H1 (cell line): Measurements from ENCODE around the gene DNAJB6. TPM values are rescaled to one million over a fixed set of nuclear protein-coding genes. Genes with fewer than 3 reads are reported as not detected.
A peak's percentile ranks its signal among the peaks of the same experiment; 100 is the strongest.

ENCODE experiments used
- CTCF ChIA-PET: fragments of 300-600 bp; sonication (Branson Sonifier 250); formaldehyde crosslinking; loops from one replicate; lab custom pipeline; 2021; ENCODE audit not compliant: partially characterized antibody; lab: Charles Lee
- POLR2A ChIA-PET: fragments of 300-600 bp; sonication (Branson Sonifier 250); formaldehyde crosslinking; loops from one replicate; lab custom pipeline; 2021; ENCODE audit warnings: inconsistent platforms; ENCODE audit not compliant: partially characterized antibody; lab: Charles Lee
- DNase-seq, 2 experiments: peaks; one replicate each; pipeline versions ENCODE4 v3.0.0 to v3.0.0-alpha.2; 2010 to 2022; ENCODE audit warnings: low spot score in 2 of 2, low read depth in 1 of 2, mixed read lengths in 1 of 2
- FAIRE-seq: peaks from 2 replicates; lab custom pipeline; 2011; peaks lifted over from hg19 to GRCh38; lab: Jason Lieb, UNC
- H2AFZ ChIP-seq: 2 replicates; pipeline ENCODE4 v1.8.1; 2012; ENCODE audit warnings: low read length, inconsistent platforms
- H2AK5ac ChIP-seq: 2 replicates; pipeline ENCODE4 v1.6.1; 2013; ENCODE audit warnings: low read depth, low read length
- H2BK120ac ChIP-seq: replicated peaks from 2 replicates; pipeline ENCODE3; 2013; ENCODE audit warnings: low read depth, low read length, inconsistent platforms
- H2BK12ac ChIP-seq: 2 replicates; pipeline ENCODE4 v1.6.1; 2013; ENCODE audit warnings: low read depth, low read length
- H2BK15ac ChIP-seq: 2 replicates; pipeline ENCODE4 v1.6.1; 2013; ENCODE audit warnings: low read length
- H2BK20ac ChIP-seq: 2 replicates; pipeline ENCODE4 v1.6.1; 2013; ENCODE audit warnings: low read length
- H2BK5ac ChIP-seq: 2 replicates; pipeline ENCODE4 v1.6.1; 2013; ENCODE audit warnings: low read depth, low read length
- H3K14ac ChIP-seq: 2 replicates; pipeline ENCODE4 v1.6.1; 2013; ENCODE audit warnings: inconsistent platforms; ENCODE audit not compliant: insufficient read length
- H3K18ac ChIP-seq: 2 replicates; pipeline ENCODE4 v1.6.1; 2013; ENCODE audit warnings: low read length; ENCODE audit errors: extremely low read depth
- H3K23ac ChIP-seq: 2 replicates; pipeline ENCODE4 v1.6.1; 2013; ENCODE audit warnings: inconsistent platforms; ENCODE audit not compliant: insufficient read length
- H3K23me2 ChIP-seq: 2 replicates; pipeline ENCODE4 v1.6.1; 2013; ENCODE audit warnings: low read depth, low read length
- H3K27ac ChIP-seq: 2 replicates; pipeline ENCODE4 v1.6.1; 2011; ENCODE audit warnings: low read depth, low read length, inconsistent platforms
- H3K27me3 ChIP-seq, 4 experiments: replicated peaks in 1 of 4; 1 replicate in 1 of 4; 2 replicates in 3 of 4; pipeline versions ENCODE4 v1.6.1 to v1.8.1; 2011 to 2013; ENCODE audit warnings: low read length in 3 of 4, mild to moderate bottlenecking in 3 of 4, inconsistent platforms in 2 of 4, mixed read lengths in 2 of 4, moderate library complexity in 1 of 4; ENCODE audit not compliant: control insufficient read depth in 3 of 4, insufficient read depth in 3 of 4; ENCODE audit errors: extremely low read depth in 1 of 4
- H3K36me3 ChIP-seq, 4 experiments: 2 replicates each; pipeline versions ENCODE4 v1.6.1 to v1.8.1; 2011 to 2013; ENCODE audit warnings: mild to moderate bottlenecking in 4 of 4, low read length in 3 of 4, moderate library complexity in 2 of 4, control low read depth in 1 of 4, inconsistent platforms in 1 of 4; ENCODE audit not compliant: insufficient read depth in 4 of 4, control insufficient read depth in 2 of 4
- H3K4ac ChIP-seq: replicated peaks from 2 replicates; pipeline ENCODE3; 2013; ENCODE audit warnings: low read length, low read depth, mixed read lengths, inconsistent platforms; ENCODE audit not compliant: insufficient read length
- H3K4me1 ChIP-seq, 4 experiments: replicated peaks in 1 of 4; 1 replicate in 1 of 4; 2 replicates in 3 of 4; pipeline versions ENCODE4 v1.6.1 to v1.8.1; 2011 to 2013; ENCODE audit warnings: low read length in 3 of 4, inconsistent platforms in 2 of 4, mixed read lengths in 1 of 4; ENCODE audit not compliant: insufficient read depth in 4 of 4, control insufficient read depth in 3 of 4
- H3K4me2 ChIP-seq, 2 experiments: 2 replicates each; pipeline versions ENCODE4 v1.6.1 to v1.8.1; 2011 to 2013; ENCODE audit warnings: low read depth in 2 of 2, low read length in 2 of 2, control low read depth in 1 of 2, inconsistent platforms in 1 of 2, mild to moderate bottlenecking in 1 of 2; ENCODE audit not compliant: insufficient read depth in 1 of 2
- H3K4me3 ChIP-seq, 4 experiments: fragments of 200-600, 300-600 bp in 1 of 4; sonication (generic), shearing (Covaris generic), sonication (Bioruptor Twin) in 1 of 4; 2 replicates each; pipeline versions ENCODE4 v1.5.1 to v1.8.1; 2011 to 2016; ENCODE audit warnings: low read length in 4 of 4, low read depth in 3 of 4, control low read depth in 2 of 4, inconsistent platforms in 2 of 4, mild to moderate bottlenecking in 2 of 4, mixed read lengths in 1 of 4, moderate library complexity in 1 of 4; ENCODE audit not compliant: insufficient read depth in 2 of 4; ENCODE audit errors: extremely low read depth in 1 of 4
- H3K56ac ChIP-seq: replicated peaks from 2 replicates; pipeline ENCODE3; 2013; ENCODE audit warnings: low read depth, mild to moderate bottlenecking, mixed read lengths, low read length, inconsistent platforms; ENCODE audit not compliant: insufficient read length
- H3K79me1 ChIP-seq: 2 replicates; pipeline ENCODE4 v1.6.1; 2013; ENCODE audit warnings: low read depth, low read length, control low read depth
- H3K79me2 ChIP-seq, 2 experiments: 2 replicates each; pipeline versions ENCODE4 v1.6.1 to v1.8.1; 2012 to 2013; ENCODE audit warnings: low read length in 2 of 2, mild to moderate bottlenecking in 2 of 2, inconsistent platforms in 1 of 2; ENCODE audit not compliant: insufficient read depth in 2 of 2, control insufficient read depth in 1 of 2
- H3K9ac ChIP-seq, 4 experiments: replicated peaks in 1 of 4; 1 replicate in 1 of 4; 2 replicates in 3 of 4; pipeline versions ENCODE4 v1.6.1 to v1.8.1; 2011 to 2013; ENCODE audit warnings: low read depth in 3 of 4, low read length in 3 of 4, control low read depth in 2 of 4, mild to moderate bottlenecking in 2 of 4, moderate library complexity in 2 of 4, inconsistent platforms in 1 of 4; ENCODE audit errors: extremely low read depth in 1 of 4
- H3K9me3 ChIP-seq, 2 experiments: 2 replicates each; pipeline versions ENCODE4 v1.6.1 to v1.8.1; 2012 to 2013; ENCODE audit warnings: mild to moderate bottlenecking in 2 of 2, moderate library complexity in 2 of 2, control low read depth in 1 of 2, inconsistent platforms in 1 of 2, low read depth in 1 of 2, low read length in 1 of 2, mixed read lengths in 1 of 2; ENCODE audit not compliant: insufficient read depth in 2 of 2
- H4K20me1 ChIP-seq, 2 experiments: replicated peaks in 1 of 2; 2 replicates each; pipeline versions ENCODE3 to v1.8.1; 2011 to 2013; ENCODE audit warnings: inconsistent platforms in 2 of 2, low read length in 2 of 2, mild to moderate bottlenecking in 1 of 2; ENCODE audit not compliant: insufficient read depth in 2 of 2, control insufficient read depth in 1 of 2
- H4K5ac ChIP-seq: 2 replicates; pipeline ENCODE4 v1.6.1; 2013; ENCODE audit warnings: low read length, low read depth, mixed read lengths, inconsistent platforms; ENCODE audit not compliant: insufficient read length
- H4K8ac ChIP-seq: 2 replicates; pipeline ENCODE4 v1.8.0; 2013; ENCODE audit warnings: mild to moderate bottlenecking, moderate library complexity, low read length, inconsistent platforms; ENCODE audit not compliant: insufficient read depth; ENCODE audit errors: extremely low read depth
- H4K91ac ChIP-seq: replicated peaks from 2 replicates; pipeline ENCODE3; 2013; ENCODE audit warnings: low read length, mixed read lengths, inconsistent platforms; ENCODE audit not compliant: insufficient read length
- ATF2 ChIP-seq: IDR thresholded peaks from 2 replicates; pipeline ENCODE4 v1.6.1; 2012; ENCODE audit warnings: low read length, inconsistent platforms
- CHD1 ChIP-seq: IDR thresholded peaks from 2 replicates; pipeline ENCODE4 v1.6.1; 2012; ENCODE audit warnings: low read depth, low read length, improper control_type of control experiment
- KDM4A ChIP-seq: IDR thresholded peaks from one replicate; pipeline ENCODE4 v1.7.1; 2012; ENCODE audit warnings: low read depth, mild to moderate bottlenecking, moderate library complexity, low read length, inconsistent platforms; ENCODE audit not compliant: severe bottlenecking
- MAFK ChIP-seq: IDR thresholded peaks from 2 replicates; pipeline ENCODE4 v1.6.1; 2012; ENCODE audit warnings: low read depth, mild to moderate bottlenecking, improper control_type of control experiment, low read length
- POLR2A ChIP-seq, 2 experiments: IDR thresholded peaks; 1 replicate in 1 of 2; 2 replicates in 1 of 2; pipeline ENCODE4 v1.6.1; 2011; ENCODE audit warnings: low read depth in 2 of 2, low read length in 2 of 2, mild to moderate bottlenecking in 2 of 2; ENCODE audit errors: control extremely low read depth in 1 of 2
- POU5F1 ChIP-seq: IDR thresholded peaks from 2 replicates; pipeline ENCODE4 v1.6.1; 2011; ENCODE audit warnings: low read depth, mild to moderate bottlenecking, low read length, moderate library complexity
- RAD21 ChIP-seq, 2 experiments: IDR thresholded peaks in 1 of 2; conservative IDR thresholded peaks in 1 of 2; 2 replicates each; pipeline ENCODE4 v1.6.1; 2011; ENCODE audit warnings: low read depth in 2 of 2, low read length in 2 of 2, improper control_type of control experiment in 1 of 2, inconsistent platforms in 1 of 2, mild to moderate bottlenecking in 1 of 2, moderate library complexity in 1 of 2
- RNF2 ChIP-seq: fragments of 200-900, 300-1000 bp; sonication (generic); IDR thresholded peaks from 2 replicates; pipeline ENCODE4 v1.7.1; 2016; ENCODE audit warnings: borderline replicate concordance, low read depth, mild to moderate bottlenecking, antibody characterized with exemption, low read length; ENCODE audit not compliant: poor library complexity, severe bottlenecking; ENCODE audit errors: missing control alignments
- TAF1 ChIP-seq: IDR thresholded peaks from 2 replicates; pipeline ENCODE4 v1.6.1; 2011; ENCODE audit warnings: mild to moderate bottlenecking, low read depth, low read length
- TAF7 ChIP-seq: optimal IDR thresholded peaks from 2 replicates; pipeline ENCODE3; 2011; ENCODE audit warnings: low read depth, mild to moderate bottlenecking, inconsistent platforms, low read length, moderate library complexity, borderline replicate concordance
- TBP ChIP-seq: IDR thresholded peaks from 2 replicates; pipeline ENCODE4 v1.6.1; 2011; ENCODE audit warnings: low read depth, low read length, improper control_type of control experiment
- TCF12 ChIP-seq: IDR thresholded peaks from 2 replicates; pipeline ENCODE4 v1.6.1; 2011; ENCODE audit warnings: low read depth, mild to moderate bottlenecking, low read length
- WGBS, 2 experiments: shearing (Covaris generic) in 1 of 2; methylation state at CpG; one replicate each; pipeline versions ENCODE4 v1.1.6 to v1.1.7; 2013 to 2015; ENCODE audit warnings: low lambda C conversion rate in 2 of 2, mixed read lengths in 2 of 2, inconsistent platforms in 1 of 2, low coverage in 1 of 2, missing lambda C conversion rate in 1 of 2; ENCODE audit not compliant: insufficient replicate concordance in 2 of 2, insufficient coverage in 1 of 2, insufficient read length in 1 of 2; ENCODE audit errors: extremely low coverage in 1 of 2, missing lambda C conversion rate in 1 of 2; 5-methylcytosine and 5-hydroxymethylcytosine counted together
- polyA plus RNA-seq, 7 experiments: library from polyadenylated mRNA; depleted of rRNA in 3 of 7; stranded (reverse) in 5 of 7; unstranded in 2 of 7; fragments of >200 nt in 5 of 7; fragments of 200-250 nt in 2 of 7; gene quantifications; 1 replicate in 5 of 7; 2 replicates in 1 of 7; 4 replicates in 1 of 7; pipeline versions ENCODE4 v1.2.1 to v1.2.3, GENCODE V29; 2011 to 2013; ENCODE audit warnings: missing spikeins in 2 of 7, mixed read lengths in 2 of 7
- total RNA-seq: library from RNA; stranded (reverse); fragmentation: NEBNext Ultra II Directional; extraction: Animal tissue kit (Norgen Biotek cat#: 25700); gene quantifications from 2 replicates; pipeline ENCODE4 v1.2.1, GENCODE V29; 2021

The DNAJB6 gene
- total and polyA plus RNA-seq, 2 of the 8 experiments (the other 6 are each of a cell fraction or from before 2014, with no cell fraction given): 166 to 295 TPM

GRCh38 chr7:157429680-157430224, 92.9 kb downstream of the DNAJB6 start:
- Histone ChIP-seq H2AFZ (no peak overlapping the region), H4K5ac (no peak overlapping the region), H3K4ac (no peak overlapping the region), H3K4me1 (peaks cover 0 to 11% (median 7%) of the 10 kb centered on the region in 4 experiments; a peak in 6 of 7 replicates), H3K4me3 (no peak overlapping the region), H2BK15ac (no peak overlapping the region), H4K8ac (no peak overlapping the region), H4K20me1 (peaks cover 1 to 7% of the 10 kb centered on the region in 2 experiments), H3K14ac (no peak overlapping the region), H3K4me2 (no peak overlapping the region), H3K36me3 (no peaks in the 10 kb centered on the region), H3K27me3 (no peaks in the 10 kb centered on the region), H4K91ac (no peak overlapping the region), H2BK120ac (no peak overlapping the region), H3K18ac (no peak overlapping the region), H3K9me3 (no peaks in the 10 kb centered on the region; a peak in 1 of 4 replicates), H3K27ac (no peak overlapping the region), H3K56ac (no peak overlapping the region), H3K9ac (no peak overlapping the region), H2BK5ac (no peak overlapping the region), H3K23ac (no peak overlapping the region), H2AK5ac (no peak overlapping the region), H3K79me2 (no peaks in the 10 kb centered on the region), H3K23me2 (peaks cover 9% of the 10 kb centered on the region), H2BK20ac (no peak overlapping the region), H2BK12ac (no peak overlapping the region), H3K79me1 (no peaks in the 10 kb centered on the region)
- POLR2A ChIA-PET: no interaction called here
- DNase-seq (peak in 1 of 2 experiments; percentile 35), FAIRE-seq (no peak)
- CTCF ChIA-PET: interaction anchor here (0.7 to 1.0 kb wide), 2 partner anchors 45 to 156 kb away, joined by 3 to 7 read pairs; no protein-coding TSS in a partner anchor
- WGBS, 2 experiments: 85% methylated on average over 5 of the region's 6 CpGs; no CpG with 5 or more reads in 1 of the 2 experiments
- TF ChIP-seq POLR2A (IDR thresholded peaks at IDR 0.05; ENCODE audit: control extremely low read depth in 1 of 2, low read depth in 2 of 2, low read length in 2 of 2): no peak
- no peak for TF ChIP-seq POU5F1
- TF ChIP-seq TAF1: no peak
- no peak for TF ChIP-seq MAFK
- TF ChIP-seq TAF7: no peak
- TF ChIP-seq RAD21 (IDR thresholded peaks at IDR 0.05 in 1 of 2, conservative IDR thresholded peaks at IDR 0.05 in 1 of 2; ENCODE audit: low read depth in 2 of 2, low read length in 2 of 2): no peak
- TF ChIP-seq TCF12: no peak
- TF ChIP-seq KDM4A: no peak
- TF ChIP-seq ATF2: no peak
- no peak for TF ChIP-seq CHD1
- TF ChIP-seq RNF2: no peak
- TF ChIP-seq TBP: no peak
